HUDEP-2 (cell line): ENCODE data around the gene PARD3B.
A peak's percentile ranks its signal among the peaks of the same experiment; 100 is the strongest.

Experiments used
- DNase-seq, 76 experiments: peaks; one replicate each; lab custom pipeline; 2025; ENCODE audit not compliant: unreplicated experiment in 76 of 76; lab: John Stamatoyannopoulos, UW

Gene PARD3B

DNA sequence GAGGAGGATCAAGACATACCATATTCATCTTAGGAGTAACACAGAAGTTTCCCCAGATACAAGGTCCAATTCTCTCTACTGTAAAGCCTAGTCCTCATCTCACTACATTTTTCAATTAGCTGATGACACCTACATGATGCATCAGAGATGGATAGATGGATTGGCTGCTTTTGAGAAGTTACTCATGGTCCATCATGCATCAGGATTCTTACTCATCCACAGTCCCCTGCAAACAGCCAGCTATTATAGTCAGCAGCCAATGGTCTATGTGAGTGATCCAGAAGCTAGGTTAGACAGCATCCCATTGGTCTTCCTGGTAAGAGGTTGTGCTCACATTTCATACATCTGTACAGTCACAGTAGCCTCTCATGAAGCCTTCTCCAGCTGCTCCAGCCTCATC is 982.5 kb downstream of the PARD3B start:
- no peak for DNase-seq

DNA sequence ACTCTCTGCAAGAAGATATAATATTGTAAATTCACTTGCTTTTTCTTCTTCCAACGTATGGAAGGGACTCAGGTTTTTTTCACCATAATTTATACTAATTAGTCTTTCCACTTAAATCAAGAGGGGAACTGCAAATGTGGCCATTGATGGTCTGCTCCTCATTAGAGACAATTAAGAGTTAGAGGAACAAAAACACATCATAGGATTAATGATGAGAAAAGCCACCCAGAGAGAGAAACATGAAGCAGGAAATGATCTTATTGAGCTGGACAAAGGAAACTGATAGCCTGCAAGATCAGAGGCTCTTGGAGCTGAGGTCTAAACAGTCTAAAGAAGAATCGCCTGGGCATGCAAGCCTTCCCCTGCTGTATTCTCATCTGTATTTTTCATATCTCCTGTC is 985.8 kb downstream of the PARD3B start:
- no peak for DNase-seq

DNA sequence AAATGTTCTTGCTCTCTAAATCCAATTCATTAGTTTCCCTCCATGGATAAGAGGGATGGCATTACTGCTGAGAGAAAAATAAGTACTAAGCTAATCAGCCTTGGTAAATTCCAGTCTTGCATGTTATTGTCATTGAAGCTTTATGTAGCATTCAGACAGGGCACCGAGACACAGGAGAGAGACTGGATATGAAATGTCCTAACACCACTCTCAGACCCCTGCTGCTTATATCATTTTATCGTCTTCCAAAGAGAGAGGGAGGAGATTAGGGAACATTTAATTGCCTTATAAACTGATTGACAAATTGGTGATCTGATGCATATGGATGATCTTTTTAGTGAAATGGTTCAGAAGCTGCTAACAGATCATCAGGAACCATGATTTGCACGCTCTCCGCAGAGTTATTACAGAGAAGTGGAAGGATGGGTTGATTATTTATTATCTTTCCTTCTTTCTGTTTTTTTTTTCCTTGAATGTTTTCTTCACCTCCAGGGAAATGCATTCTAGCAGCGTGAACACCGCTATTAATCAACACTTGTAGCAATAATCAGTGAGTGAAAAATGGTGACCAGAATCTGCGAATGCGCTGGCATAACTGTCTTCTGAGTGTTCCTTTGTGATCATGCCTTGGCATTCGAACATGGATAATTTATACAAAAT is 986.3 kb downstream of the PARD3B start:
- no peak for DNase-seq

DNA sequence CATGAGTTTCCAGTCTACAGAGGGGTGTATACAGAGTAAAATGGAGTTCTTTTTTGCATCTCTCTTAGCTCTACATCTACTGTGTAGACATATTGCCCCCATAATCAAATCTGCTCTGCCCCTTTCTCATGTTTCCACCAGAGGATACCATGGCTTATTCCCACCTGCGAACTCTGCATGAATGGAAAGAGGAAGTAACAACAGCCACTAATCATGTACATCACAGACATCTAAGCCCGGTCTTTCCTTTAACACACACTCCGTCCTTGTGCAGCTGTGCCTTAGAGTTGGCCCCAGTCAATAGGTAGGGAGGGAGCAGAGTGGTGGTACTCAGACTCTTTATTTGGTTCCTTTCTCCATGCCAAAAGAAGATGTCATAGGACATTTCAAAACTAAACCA is 989.7 kb downstream of the PARD3B start:
- DNase-seq: no peak

DNA sequence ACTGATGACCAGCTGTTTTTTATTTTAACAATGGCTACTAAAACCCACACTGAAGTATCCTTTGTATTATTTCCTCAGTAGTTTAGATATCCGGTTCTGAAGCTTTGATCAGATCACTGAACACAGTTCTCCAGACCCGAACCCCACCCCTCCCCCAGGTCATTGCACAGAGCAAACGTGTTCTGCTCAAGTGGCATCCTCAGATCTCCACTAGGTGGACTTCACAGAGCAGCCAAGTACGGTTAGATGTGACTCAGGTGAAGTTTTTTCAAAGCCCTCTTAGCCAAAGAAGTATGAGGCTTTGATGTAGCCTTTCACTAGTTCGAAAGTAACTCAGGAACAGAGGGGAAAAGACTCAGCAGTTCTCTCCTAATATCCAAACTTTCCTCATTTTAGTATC is 994.3 kb downstream of the PARD3B start:
- no peak for DNase-seq

DNA sequence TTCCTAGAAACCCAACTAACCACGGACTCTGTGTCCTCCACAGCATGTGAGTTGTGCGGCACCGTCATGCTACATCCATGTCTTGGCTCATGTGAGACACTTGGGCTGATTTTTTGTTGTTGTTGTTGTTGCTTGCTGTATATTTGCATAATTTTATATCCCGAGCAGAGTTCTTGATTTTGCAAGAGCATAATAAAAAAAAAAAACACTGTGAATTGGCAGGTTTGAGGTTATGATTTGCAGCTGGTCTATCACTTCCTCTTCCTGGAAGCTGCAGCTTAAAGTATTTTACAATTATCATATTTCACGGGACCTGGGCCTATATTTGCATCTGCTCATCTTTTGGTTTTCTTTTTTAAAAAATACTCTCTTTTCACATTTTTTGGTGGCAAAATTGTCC is 994.8 kb downstream of the PARD3B start:
- no peak for DNase-seq

DNA sequence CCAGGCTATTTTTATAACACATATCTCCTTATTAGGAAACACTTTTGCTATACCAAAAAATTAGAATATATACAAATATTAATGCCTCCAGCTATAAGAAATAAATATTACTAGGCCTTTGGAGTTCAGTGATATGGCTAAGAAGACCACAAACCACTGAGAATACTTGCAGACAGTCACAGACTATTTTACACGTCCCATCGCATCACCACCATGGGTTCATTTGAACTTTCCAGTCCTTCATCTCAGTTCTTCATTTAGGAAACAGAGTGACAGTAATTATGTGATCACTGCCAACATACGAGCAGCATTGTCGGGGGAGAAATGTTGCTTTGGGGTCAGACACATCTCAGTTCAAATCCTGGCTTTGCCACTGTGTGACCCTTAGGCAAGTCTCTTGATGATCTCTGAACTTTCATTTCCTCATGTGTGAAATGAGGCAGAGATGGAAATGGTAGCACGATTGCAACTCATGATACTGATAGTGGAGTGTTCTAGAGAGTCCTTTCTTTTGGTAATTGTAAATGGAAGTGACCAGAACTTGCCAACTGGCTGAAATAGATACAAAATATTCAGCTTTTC is 998.1 kb downstream of the PARD3B start:
- no peak for DNase-seq

DNA sequence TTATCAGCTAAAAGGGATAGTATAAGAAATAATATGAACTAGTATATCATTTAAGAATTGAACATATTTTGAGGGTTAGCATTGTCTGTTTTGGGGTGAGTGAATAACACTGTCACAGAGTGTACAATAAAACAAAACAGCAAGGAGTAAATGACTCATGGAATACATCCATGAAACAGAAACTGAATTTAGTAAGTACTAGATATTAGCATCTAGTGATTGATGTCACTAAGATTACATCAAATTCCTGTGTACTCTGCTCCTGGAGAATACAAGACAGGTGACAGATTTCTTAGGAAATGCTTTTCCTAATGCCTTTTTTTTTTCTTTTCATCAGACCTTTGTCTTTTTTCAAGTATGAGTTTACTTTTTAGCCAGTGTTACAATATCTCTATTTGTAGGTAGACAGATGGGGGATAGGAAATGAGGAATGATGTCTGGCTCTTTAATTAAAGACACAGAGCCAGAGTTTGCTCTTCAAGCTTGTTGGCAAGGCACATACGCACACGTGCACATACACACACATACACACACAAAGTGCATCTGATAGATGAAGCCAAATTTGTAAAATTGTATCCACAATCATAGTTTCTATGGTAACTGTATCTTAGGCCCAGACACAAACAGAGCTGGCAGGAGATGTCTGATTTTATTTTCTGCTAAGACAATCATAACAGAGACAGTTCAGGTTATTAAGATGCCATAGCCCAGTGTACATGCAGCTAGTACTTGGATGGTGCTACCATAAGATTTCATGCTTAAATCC is 998.8 kb downstream of the PARD3B start:
- DNase-seq: no peak

DNA sequence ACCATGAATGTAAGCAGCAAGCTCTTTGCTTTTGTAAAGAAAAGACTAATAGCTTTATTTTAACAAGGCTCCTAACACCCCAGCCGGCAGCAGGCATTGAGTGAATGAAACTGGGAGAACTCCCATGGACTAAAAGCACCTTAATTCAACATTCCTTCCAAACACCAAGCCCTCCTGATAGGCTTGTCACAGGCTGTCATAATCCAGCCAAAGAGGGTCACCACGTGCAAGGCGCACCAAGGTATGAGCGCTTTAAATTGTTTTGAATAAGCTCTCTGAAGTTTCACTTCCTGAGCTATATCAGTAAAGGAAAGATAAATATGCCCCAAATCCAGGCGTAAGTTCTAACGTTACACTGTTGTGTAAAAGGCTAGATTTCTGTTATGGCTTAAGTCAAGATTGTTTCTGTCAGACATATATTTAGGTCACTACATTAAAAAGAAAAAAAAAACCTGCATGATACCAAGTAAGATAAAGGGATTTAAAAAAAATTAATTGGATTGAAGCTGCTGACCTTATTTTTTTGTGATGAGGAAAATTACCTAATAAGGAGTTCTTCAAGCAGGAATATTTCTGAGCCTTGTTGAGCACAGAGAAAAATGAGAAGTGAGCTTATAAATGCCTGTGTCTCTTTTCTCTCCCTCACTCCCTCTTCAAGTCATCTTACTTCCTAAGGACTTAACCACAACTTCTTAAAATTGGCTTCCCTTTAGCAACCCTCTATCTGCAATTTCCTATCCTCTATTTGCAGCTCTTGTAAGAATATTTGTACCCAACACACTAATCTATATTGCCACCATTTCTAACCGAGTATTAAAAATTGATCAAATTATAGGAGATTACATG is 1000.9 kb downstream of the PARD3B start:
- no peak for DNase-seq

DNA sequence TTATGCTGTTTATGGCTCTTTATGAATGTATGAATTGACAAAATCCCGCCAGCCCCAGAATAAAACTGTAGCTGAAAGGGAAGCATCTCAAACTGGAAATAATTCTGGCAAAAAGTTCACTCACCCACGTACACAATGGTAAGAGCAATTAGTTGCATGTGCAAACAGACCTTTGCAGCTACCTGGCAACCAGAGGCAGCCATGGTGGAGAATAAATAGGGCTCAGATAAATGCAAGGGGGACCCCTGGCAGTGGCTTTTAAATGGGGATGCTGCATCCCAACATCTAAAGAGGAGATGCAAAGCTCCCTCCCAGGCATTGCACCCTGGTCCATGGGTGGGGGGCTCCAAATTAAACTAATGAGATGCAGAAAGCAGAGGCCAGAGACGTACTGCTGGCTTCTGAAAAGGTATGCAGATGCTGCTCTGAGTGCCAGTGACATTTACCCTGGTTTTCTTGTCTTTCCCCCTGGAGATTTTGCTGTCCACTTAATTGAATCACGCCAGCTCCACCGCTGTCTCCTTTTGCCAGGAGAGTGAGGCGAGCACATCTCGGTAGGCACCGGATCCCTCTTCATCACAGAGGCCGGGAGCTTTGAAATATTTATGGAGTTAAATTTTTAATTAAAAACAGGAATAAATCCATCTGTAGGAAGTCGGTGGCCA is 1010.4 kb downstream of the PARD3B start:
- no peak for DNase-seq

DNA sequence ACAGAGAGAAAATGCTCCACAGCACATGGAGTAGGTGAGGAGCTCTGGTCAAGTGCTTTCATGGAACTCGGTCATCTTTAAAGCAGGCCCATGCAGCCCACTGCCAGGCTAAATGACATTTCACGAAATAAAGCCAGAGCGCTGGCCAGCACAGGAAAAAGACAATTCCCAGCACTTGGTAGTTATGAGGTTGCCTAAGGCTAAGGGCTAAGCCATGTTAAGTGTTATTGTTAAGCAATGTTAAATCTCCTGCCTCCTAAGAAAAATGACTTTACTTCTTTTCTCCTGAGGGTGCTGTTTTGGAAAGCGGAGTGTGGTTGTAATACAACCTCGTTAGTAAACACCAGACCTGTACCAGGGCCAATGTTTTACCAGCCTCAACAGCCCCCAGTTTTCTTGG is 1011.1 kb downstream of the PARD3B start:
- DNase-seq: no peak

DNA sequence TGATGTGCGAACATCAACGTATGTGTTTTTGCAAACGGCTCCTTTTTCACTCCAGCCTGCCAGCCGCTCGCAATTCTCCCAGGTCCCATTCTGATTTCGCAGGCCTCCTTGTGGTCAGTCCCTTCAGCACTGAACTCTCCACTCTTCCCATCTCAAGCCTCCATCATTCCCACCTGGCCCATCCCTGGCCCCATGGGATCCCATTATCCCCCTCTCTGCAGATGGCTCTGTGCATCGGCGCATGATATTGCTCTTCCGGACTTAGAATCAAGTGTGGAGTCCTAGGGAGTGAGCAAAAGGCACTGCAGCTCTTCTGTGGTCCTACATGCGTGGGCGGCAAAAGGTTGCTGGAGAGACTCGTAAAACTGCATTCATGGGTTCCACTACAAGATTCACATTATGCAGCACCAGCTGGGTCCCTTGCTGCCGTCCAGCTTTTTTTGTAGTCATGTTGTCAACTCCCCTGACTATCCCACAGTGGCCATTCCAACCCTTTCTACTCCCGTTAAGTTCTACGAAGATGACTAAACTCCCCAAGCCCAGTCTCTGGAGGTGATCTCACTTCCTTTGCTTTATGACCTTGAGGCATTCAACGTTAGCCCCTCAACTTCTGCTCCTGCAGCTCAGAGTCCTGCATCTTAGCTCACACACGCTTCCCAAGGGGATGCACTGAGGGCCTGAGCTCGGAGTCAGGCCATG is 1011.7 kb downstream of the PARD3B start:
- DNase-seq: no peak

DNA sequence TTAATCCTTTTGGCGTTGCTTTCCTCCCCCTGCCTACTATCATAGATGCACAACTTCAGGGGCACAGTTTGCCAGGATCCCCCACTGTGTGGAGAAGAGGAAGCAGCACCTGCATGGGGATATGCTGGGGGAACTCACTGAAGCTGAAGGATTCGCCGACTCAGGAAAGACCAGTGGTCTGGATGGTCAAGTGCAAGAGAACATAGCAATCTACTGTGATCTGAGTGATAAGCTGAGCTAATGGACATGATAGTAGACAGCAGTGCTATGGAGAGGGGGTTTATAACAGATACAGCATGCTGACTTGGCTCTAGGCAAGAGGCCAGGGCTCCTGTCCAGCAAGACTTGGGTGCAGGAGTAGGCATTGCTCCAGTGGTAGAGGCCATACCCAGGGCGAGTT is 1012.6 kb downstream of the PARD3B start:
- DNase-seq: no peak

DNA sequence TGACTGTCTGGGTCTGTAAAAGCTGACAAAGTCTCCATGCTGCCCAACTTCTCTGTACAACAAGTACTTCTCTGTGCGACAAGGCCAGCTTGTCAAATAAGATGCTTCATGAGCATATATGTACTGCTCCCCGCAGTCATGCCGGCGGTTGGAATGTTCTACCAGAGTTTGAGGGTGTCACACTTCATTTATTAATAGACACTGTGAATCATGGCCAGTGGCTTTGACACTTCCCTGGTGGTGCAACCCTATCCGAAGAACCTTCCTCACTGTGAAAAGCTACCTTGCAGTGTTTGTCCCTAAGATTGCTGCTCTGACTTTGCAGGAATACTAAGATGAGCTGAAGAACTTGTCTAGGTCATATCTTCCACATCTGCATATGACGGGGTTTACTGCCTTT is 1016.2 kb downstream of the PARD3B start:
- no peak for DNase-seq

DNA sequence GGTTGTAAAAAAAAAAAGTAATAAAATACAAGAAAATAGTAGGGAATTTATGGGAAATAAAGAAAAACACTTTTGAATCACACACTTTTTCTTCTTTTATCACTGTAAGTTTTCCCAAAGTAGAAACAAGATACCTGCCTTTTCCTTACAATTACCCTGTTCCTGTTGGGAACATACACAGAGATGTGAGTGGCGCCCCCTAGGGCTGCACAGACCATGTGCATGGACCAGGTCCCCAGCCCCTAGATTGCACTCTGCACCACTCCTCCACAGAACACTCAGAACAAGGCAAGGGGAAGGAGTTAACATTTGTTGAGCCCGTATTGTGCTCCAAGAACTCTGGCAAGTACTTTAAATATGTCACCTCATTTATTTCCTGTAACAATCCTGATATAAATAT is 1018.4 kb downstream of the PARD3B start:
- peak in 8 of 76 experiments; percentile 1 to 24 (median 4) for DNase-seq

DNA sequence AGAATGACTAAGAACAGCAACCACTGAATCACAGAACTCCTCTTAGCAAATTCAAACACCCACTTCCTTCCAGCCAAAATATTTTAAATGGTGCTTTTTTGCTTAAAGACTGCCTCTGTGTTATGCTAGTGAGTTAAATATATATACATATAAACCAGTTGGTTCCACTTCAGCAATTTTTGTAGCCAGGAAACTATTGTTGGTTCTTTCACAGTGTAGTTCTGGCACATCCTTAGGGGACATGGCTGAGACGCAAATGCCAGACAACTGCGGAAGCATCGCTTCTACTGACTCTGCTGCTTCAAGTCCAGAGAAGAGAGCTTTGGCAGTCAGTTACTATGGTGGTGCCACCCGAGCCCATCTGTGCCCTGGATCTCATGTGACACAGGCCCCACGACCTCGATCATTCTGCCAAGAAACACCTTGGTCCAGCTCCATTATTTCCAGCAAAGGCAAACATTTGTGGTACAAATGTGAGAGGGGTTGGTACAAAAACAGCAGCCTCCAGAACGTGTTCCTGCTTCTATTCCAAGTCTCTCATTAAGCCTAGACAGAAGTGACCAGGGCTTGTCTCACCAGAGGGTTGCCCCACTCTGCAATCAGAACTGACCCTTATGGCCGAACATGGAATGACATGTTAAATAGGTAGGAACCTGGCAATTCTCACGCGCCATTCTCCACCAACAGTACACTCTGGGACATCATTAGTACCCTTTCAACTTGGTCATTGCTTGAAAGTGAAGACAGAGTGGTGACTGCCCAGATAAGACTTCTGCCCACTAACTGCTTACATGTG is 1019.3 kb downstream of the PARD3B start:
- DNase-seq: no peak

DNA sequence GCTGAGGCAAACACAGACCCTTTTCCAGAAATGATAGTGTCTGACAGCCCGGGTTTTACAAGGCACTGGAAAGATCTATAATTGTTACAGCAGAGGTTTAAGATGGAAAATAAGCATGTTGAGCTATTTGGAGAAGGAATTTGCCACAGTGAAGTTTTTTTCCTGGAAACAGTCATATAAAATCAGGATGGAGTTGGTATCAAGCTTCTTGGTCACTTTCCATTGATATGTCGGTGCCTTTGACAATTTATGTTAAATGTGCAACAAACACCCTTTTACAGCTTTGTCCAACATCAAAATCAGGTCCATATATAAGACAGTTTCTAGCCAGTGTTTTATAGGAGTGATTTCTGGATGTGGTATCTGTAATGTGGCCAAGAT is 1019.9 kb downstream of the PARD3B start:
- no peak for DNase-seq

DNA sequence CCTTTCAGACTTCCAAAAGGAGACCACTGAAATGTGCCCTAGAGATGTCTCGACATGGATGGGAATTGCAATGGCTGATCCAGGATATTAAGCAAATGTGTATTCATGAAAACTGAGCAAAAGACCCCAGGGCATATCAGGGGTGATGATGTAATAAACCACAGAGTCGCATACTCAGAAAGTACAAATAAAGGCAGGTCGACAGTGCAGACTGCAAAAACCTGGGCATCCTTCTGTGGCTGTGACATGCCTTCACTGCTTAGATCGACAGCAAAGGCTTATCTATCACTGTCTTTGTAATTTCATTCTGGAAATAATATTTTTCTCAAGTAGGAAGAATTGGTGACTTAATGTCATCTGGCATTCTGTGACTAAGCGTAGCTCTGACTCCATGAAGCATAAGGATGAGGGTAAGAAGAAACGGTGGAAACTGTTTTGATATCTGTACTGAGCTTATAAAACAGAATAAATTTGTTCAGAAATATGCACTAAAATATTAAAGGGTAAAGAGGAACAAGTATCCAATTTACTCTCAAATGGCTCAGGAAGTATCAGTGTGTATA is 1021.4 kb downstream of the PARD3B start:
- DNase-seq: no peak

DNA sequence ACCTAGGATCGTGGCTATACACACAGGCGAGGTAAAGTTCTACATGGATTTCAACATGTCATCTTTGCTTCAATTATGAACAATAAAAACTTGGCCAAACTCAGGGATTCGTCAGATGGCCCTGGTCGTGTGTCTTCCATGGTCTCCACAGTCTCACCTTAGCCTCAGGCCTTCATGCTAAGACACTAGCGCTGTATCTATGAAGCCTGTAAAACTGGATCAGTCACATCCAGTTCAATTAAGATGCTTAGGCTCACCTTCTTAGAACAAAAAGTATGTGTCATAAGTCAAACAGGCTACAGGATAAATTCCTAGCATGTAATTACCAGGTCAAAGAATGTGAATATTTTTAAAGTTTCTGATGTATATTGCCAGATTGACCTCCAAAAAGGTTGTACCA is 1023.3 kb downstream of the PARD3B start:
- DNase-seq: no peak
